GM18519 (cell line): ENCODE data around the gene MARCHF6.

Source experiments
- ATAC-seq: cut with Tn5 transposase; IDR thresholded peaks from one replicate; pipeline ENCODE4 v1.9.1; 2021; ENCODE audit warnings: mild to moderate bottlenecking, moderate library complexity; ENCODE audit not compliant: unreplicated experiment, low FRiP score

The MARCHF6 gene, protein sequence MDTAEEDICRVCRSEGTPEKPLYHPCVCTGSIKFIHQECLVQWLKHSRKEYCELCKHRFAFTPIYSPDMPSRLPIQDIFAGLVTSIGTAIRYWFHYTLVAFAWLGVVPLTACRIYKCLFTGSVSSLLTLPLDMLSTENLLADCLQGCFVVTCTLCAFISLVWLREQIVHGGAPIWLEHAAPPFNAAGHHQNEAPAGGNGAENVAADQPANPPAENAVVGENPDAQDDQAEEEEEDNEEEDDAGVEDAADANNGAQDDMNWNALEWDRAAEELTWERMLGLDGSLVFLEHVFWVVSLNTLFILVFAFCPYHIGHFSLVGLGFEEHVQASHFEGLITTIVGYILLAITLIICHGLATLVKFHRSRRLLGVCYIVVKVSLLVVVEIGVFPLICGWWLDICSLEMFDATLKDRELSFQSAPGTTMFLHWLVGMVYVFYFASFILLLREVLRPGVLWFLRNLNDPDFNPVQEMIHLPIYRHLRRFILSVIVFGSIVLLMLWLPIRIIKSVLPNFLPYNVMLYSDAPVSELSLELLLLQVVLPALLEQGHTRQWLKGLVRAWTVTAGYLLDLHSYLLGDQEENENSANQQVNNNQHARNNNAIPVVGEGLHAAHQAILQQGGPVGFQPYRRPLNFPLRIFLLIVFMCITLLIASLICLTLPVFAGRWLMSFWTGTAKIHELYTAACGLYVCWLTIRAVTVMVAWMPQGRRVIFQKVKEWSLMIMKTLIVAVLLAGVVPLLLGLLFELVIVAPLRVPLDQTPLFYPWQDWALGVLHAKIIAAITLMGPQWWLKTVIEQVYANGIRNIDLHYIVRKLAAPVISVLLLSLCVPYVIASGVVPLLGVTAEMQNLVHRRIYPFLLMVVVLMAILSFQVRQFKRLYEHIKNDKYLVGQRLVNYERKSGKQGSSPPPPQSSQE

DNA sequence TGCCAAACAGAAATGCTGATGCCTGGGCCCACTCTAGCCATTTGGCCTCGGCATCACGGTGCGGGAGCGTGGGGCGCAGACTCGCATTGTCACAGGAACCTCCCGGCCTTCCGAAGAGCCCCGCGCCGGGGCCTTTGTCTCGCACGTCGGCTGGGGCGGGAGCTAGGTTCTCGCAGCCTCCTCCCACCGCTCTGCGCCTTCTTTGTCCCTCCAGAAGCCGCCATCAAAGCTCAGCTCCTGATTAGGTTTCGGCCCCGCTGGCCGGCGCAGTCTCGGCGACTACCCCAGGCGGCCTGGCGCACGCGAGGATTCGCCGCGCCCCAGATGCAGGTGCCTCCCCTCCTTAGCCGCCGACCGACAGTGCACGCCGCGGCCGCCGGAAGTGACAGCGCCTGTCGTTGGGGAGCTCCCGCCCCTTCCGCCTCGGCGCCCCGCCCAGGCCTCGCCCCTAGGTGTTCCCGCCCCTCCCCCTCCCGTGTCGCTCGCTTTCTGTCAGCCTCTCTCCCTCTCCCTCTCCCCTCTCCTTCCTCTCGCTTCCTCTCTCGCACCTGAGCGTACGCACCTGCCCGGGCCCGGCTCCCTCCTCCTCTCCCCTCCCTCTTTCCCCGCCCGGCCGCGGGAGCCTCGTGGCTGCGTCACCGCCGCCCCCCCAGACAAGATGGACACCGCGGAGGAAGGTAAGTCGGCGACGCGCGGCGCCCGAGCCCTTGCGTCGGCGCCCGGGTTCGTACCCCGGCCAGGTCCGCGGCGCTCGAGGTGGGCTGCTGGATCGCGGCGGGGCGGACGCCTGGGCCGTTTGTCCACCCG, at the start of gene MARCHF6:
TSS of gene MARCHF6 (plus strand) at position 455 of the 807 bp plus-strand sequence. CDS start at position 659, 204 bp downstream.
- ATAC-seq = peak; percentile 81

DNA sequence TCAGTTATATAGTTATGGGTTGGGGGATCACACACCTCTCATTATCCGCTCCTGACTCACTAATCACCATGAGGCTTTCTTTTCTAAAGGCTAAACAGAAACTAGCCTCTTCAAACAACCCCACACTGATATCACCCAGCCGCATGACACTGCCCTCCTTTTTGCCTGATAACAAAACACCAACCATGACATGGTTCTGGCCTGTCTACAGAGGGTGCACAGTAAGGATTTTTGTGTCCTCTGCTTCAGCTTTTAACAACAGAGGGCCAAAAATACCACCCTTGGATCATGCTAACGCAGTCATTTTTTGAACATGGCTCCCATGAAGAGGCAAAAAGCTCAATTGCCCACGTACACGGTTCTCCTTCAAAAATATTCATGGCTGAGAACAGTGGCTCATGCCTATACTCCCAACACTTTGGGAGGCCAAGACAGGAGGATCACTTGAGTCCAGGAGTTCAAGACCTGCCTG, 49.8 kb upstream of the MARCHF6 start:
- no peak for ATAC-seq

DNA sequence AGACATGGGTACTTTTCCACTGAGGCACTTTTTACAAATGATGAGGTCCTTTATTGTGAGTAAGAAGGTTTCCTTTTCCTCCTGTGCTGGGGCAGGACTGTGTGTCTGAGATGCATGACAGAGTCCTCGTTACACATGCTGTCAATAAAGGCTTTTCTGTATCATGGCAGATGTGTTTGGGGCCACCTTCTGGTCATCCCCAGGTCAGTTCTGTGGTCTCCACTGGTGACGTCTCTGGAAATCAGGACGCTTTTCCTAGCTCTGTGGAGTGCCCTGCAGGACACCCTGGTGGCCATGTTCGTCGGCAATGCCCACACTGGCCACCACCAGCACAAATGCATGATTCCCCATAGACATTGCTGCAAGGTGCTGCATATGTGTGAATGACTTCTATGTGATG, 48.6 kb upstream of the MARCHF6 start:
- no peak for ATAC-seq

DNA sequence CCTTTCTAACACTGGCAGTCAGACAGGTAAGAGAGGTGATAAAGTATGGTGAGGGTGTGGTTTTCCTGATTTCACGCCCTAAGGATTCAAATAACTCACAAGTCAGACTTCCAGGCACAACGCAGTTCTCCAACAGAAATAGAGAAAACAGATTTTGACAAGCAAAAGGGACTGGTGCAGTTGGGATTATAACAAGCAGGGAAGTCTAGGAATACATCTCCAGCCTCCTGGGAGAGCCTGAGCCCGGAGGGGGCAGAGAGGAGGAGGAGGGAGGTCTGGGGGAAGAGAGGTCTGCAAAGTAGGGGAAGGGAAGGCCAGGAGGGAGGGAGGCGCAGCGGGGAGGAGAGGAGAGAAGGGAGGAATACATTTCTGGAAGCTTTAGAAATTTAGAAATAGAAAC, 47.4 kb upstream of the MARCHF6 start:
- ATAC-seq = no peak

DNA sequence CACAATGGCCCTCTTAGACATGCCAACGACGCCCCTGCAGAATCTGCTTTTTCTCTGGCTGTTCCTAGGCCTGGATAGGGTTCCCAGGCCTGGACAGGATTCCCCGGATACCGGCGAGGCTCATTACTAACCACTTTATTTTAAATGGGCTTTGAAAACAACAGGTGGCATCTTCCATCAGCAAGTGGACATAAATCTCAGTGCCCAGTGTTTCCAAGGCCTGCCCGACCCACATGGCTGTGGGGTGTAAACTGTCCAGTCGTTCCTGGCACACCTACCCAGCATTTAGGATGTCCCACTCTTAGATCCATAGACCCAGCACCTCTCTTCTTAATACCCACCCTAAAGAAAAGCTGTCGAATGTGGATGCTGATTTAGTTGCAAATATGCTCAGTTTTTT, 46.7 kb upstream of the MARCHF6 start:
- no peak for ATAC-seq

DNA sequence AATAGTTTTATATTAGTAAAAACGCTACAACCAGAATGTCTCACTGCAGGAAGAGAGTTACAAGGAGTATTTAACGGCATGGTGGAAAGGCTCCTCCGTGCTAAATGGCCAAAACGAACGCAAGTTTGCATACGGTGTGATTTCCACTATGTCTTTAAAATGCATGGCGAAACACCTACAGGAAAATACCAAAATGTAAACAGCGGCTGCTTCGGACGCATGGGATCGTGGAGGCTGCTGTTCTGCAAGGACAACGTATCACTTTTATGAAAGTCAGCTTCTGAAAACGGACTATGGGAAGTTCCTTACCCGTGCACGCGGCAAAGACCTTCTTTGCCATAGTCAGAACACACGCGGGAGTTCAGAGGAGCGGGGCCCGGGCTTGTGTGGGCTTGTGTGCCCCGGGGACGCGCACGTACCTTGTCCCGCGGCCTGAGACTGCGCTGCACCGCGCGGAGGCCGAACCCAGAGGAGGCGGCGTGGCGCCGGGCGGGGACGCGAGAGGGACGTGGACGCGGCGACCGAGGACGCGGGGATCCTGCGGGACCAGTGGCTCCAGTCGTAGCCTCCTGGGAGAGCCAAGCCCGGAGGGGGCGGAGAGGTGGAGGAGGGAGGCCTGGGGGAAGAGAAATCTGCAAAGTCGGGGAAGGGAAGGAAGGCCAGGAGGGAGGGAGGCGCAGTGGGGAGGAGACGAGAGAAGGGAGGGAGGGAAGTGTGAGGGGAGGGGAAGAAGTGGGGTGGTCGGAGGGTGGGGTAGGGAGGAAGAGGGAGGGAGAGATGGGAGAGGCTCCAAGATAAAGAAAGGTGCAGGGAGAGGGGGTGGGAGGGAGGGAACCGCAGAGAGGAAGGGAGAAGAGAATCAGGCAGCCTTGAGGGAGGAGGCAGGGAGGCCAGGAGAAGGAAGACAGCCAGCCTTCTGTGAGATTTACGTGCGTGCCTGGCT, 46.0 kb upstream of the MARCHF6 start, which contains the start of gene CMBL:
TSS of gene CMBL (minus strand) at position 697 of the 943 bp plus-strand sequence. CDS start 17,140 bp downstream, outside the sequence.
- ATAC-seq = peak; percentile 54

DNA sequence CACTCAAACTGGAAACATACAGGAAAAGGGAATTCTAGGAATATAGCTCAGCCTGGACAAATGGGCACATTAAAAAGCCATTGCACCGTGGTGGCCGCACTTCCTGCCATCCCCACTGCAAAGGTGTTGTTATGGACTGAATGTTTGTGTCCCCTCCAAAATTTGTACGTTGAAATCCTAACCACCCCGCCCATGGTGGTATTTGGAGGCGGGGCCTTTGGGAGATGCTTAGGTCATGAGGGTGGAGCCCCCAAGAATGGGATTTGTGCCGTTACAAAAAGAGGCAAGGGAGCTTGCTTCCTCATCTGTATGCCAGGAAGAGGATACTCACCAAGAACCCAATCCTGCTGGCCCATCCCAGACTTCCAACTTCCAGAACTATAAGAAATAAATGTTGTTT, 44.7 kb upstream of the MARCHF6 start:
- ATAC-seq = no peak

DNA sequence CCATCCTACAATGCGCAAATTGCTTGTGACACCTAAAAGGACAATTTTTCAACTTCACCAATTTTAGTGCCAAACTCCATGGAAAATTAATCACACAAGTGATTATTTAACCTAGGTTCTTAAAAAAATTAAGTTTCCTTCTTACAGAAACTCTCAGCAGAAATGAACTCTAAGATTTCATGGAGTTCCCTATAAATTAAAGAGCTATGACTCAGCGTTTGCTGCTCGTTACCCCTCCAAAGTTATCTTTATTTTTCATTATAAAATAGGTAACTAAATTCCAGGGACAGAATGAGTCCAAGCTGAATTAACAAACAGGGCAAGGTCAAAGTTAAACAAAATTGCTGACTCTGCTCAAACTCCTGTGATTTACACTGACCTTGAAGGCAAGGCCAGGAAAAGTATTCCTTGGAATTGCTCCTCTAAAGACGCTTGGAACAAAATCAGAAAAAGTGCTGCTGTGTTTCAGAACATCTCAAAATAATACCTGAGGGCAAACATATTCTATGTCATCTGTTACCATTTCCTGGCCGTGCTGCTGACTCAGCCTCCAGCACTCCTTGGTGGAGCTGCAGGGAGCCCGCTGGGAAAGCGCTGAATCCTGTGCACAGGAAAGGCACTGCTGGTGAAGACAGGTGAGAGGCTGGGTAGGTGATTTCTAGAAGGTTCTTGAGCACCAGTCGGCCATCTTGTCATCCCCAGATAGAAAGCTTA, 43.3 kb upstream of the MARCHF6 start:
- ATAC-seq = no peak

DNA sequence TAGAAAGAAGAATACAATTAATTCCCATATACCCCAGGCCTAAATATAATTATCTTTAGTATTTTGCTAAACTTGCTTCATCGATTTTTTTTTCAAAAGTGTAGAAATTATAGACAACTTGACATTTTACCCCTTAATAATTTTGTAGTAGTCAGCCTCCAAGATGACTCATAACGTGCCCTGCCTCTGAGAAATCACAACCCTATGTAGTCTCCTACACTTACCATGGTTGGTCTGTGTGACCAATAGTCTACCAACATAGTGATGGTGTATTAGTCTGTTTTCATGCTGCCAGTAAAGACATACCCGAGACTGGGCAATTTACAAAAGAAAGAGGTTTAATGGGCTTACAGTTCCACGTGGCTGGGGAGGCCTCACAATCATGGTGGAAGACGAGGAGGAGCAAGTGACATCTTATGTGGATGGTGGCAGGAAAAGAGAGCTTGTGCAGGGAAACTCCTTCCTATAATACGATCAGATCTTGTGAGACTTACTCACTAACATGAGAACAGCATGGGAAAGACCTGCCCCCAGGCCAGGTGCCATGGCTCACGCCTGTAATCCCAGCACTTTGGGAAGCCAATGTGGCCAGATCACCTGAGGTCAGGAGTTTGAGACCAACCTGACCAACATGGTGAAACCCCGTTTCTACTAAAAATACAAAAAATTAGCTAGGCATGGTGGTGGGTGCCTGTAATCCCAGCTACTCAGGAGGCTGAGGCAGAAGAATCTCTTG, 42.5 kb upstream of the MARCHF6 start:
- ATAC-seq = peak; percentile 85

DNA sequence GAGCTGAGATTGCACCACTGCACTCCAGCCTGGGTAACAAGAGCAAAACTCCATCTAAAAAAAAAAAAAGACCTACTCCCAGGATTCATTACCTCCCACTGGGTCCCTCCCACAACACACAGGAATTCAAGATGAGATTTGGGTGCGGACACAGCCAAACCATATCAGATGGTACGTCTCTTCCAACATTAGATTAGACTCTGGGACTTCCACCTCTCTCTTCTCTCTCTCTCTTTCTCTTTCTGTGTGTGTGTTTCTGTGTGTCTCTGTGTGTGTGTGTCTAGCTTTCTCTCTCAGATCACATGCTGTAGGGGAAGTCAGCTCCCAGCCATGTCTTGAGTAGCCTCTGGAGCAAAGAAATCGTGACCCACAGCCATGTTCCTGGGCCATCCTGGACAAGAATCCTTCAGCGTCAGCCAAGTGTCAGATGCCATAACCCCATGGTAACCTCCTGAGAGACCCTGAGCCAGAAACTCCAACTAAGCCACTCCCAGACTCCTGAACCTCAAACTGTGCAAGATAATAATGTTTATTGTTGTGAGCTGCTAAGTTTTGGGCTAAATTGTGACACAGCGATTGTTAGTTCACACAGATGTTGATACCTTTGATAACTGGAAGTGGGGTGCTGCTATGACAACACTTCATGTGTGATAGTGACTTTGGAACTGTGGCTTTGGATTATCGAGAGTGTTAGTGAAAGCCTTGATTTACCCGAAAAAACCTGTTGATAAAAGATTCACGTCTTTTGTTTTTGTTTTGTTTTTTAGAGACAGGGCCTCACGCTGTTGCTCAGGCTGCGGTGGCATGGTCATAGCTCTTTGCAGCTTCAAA, 41.7 kb upstream of the MARCHF6 start:
- no peak for ATAC-seq

DNA sequence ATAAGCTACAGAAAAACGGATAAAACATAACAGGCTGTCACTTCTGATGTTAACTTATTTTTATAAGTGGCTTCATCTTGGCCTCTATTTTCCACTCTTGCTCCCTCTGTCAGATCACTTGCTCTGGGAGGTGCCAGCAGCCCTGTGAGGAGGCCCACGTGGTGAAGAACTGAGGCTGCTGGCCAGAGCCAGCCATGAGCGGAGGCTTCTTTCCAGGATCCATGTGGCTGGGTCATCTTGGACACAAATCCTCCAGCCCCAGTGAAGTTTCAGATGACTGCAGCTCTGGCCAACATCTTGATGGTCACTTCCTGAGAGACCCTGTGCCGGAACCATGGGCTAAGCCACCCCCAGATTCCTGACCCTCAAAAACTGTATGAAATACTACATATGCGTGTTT, 38.3 kb upstream of the MARCHF6 start:
- no peak for ATAC-seq

DNA sequence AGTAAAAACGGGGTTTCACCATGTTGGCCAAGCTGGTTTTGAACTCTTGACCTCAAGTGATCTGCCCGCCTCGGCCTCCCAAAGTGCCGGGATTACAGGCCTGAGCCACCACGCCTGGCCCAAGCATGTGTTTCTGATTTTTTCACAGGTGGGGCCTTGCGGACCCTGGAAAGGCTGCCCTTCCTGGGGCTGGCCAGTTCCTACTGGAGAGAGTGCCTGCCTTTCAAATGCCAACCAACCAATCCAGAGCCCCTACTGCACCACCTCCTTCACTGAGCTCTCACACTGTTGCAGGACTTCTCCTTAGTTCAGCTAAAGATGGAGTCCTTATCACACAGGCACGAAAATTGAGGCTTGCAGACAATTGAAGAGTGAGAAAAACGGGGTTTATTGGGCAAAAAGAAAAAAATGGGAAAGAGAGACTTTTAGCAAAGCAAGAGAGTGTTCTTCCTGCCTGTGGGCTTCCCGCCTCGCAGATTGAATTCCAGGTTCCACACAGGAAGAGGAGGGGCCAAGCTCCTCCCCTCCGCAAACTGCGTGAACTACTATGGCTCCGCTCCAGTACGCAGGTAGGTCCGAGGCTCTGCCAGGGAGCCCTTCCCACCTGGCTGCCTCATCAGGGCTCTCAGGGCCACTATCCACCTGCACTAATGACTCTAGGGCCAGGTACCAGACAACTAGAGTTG, 37.5 kb upstream of the MARCHF6 start:
- ATAC-seq = no peak

DNA sequence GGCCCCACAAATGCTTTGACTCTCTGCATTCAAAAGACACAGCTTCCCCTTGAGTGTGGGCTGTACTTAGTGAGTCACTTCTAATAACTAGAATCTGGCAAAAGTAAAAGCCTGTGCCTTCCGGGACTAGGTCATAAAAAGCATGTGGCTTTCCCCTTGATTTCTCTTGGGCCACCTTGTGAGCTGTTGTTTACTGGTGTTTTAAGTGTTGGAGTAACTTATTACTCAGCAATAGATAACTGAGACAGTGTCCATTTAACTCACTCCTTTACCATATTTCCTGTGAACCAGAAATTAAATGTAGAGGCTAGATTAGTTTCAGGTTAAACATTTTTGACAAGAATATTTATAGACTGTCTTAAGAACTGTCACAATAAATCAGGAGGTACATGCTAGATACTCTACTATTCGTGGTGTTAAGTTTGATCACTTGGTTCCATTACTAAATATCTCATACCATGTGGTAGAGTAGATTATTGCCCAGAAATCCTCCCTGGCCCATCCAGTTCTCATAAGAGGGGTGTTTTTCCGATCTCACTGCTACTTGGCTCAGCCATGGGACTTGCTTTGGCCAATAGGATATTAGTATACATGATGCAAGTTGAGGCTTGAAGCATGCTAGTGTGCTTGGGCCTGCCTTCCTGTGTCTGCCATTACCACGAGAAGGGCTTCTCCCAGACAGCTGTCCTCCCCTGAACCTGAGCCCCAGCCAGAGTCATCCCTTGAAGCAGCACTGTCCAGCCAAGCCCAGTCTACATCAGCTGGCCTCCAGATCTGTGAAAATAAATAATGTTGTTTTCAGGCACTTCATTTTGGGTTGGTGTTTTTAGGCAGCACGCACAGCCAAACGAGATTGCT, 35.4 kb upstream of the MARCHF6 start:
- ATAC-seq = peak; percentile 53

DNA sequence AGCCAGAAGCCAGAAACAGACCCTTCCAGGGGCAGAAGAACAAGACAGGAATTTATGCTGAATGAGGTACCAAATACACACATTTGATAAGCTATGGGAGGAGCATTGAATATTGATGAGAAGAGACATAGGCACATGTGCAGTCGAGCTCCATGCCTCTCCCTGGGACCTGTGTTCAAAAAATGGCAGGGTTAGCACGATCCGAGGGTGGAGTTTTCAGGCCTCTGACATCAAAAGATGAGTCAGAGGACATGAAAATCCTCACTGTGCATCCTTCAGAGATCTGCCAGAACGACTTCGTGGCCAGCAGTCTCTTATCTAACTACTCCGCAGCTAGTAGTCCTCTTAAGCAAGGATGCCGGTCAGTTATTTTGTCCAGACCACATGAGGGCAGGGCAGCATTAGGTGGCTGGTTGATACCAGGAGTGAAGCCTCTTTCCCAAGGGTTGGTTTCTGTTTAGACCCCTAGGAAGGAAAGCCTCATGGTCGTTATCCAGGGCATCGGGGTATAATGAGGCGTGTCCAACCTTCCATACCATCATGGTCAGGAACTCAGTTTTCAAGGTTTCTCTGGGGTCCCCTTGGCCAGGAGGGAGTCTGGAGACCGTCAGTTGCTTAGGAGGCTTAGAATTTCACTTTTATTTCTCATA, 34.2 kb upstream of the MARCHF6 start:
- no peak for ATAC-seq

DNA sequence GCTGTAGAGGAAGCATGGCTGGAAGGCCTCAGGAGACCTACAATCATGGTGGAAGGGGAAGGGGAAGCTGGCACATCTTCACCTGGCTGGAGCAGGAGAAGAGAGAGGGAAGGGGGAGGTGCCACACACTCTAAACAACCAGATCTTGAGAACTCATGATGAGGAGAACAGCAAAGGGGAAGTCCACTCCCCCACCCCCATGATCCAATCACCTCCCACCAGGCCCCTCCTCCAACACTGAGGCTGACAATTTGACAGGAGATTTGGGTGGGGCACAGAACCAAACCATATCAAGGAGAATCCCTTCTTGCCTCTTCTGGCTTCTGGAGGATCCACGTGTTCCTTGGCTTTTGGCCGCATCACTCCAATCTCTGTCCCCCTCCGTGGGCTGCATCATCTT, 32.7 kb upstream of the MARCHF6 start:
- no peak for ATAC-seq
